GM21737 (cell line): ENCODE measurements around the gene ZNF385C.

Experiments used
- ATAC-seq: cut with Tn5 transposase; IDR thresholded peaks from one replicate; pipeline ENCODE4 v1.9.1; 2021; ENCODE audit warnings: mild to moderate bottlenecking, moderate library complexity; ENCODE audit not compliant: unreplicated experiment

The ZNF385C gene

DNA sequence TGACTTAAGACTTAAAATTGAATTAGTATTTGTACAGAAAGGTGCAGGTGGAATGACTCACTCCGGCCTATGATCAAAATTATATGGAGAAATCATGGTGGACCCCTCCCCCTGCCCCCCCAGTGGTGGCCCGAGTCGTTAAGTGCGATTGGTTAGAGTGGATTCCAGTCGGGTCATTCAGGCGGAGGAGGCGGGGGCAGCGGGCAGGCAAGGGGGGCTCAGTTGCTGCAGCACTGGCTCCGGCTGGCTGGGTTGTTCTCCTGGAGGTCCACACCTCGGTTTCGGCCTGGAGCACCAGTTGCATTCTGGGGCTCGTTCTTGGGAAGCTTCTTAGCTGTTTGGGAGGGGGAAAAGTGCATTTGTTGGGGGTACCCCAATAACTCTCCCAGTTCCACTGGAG, 27.3 kb upstream of the ZNF385C start:
- ATAC-seq: no peak

DNA sequence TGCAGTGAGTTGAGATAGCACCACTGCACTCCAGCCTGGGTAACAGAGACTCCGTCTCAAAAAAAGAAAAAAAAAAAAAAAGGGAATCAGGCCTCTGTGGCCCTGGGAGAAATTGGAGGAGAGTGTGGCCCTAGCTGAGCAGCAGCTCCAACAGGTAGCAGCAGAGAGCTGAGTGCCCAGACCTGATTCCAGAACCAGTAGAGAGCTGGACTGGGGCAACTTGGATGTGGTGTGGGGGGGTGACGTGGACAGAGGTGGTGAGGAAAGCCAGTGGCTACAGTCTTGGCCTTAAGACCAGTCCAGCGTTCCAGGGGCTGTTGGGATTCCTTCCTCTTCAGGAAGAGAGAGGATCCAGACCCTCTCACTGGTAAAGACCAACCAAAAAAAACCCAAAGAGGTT, 26.0 kb upstream of the ZNF385C start:
- ATAC-seq: no peak

DNA sequence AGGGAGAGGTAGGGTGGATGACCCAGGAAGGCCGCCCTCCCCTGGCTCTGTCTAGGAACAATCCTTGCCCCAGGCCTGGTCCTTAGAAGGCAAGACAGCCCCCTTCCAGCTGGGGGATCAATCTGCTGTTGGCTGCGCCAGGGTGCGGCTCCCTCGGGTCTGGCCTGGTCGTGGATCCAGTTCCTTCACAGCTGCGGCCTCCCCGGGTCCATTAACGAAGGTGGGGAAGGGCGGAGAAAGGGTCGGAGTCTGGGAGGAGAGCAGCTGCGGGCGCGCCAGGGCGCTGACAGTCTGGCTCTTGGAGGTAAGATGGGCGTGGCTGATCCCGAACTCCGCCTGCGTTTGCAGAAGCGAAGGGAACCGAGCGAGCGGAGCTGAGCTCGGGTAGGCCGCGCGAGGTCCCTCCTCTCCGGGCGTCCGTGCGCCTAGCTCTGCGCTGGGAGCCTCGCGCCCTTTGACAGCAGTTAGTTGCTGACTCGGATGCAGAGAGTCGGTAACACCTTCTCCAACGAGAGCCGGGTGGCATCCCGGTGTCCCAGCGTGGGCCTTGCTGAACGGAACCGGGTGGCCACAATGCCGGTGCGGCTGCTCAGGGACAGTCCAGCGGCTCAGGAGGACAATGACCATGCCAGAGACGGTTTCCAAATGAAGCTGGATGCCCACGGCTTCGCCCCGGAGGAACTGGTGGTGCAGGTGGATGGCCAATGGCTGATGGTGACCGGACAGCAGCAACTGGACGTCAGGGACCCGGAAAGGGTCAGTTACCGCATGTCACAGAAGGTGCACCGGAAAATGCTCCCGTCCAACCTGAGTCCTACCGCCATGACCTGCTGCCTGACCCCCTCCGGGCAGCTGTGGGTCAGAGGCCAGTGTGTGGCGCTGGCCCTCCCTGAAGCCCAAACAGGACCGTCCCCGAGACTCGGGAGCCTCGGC, 24.4 kb upstream of the ZNF385C start, which contains the start of gene HSPB9:
TSS of gene HSPB9 (plus strand) at position 434 of the 933 bp plus-strand sequence. CDS start at position 481, 47 bp downstream.
- no peak for ATAC-seq

DNA sequence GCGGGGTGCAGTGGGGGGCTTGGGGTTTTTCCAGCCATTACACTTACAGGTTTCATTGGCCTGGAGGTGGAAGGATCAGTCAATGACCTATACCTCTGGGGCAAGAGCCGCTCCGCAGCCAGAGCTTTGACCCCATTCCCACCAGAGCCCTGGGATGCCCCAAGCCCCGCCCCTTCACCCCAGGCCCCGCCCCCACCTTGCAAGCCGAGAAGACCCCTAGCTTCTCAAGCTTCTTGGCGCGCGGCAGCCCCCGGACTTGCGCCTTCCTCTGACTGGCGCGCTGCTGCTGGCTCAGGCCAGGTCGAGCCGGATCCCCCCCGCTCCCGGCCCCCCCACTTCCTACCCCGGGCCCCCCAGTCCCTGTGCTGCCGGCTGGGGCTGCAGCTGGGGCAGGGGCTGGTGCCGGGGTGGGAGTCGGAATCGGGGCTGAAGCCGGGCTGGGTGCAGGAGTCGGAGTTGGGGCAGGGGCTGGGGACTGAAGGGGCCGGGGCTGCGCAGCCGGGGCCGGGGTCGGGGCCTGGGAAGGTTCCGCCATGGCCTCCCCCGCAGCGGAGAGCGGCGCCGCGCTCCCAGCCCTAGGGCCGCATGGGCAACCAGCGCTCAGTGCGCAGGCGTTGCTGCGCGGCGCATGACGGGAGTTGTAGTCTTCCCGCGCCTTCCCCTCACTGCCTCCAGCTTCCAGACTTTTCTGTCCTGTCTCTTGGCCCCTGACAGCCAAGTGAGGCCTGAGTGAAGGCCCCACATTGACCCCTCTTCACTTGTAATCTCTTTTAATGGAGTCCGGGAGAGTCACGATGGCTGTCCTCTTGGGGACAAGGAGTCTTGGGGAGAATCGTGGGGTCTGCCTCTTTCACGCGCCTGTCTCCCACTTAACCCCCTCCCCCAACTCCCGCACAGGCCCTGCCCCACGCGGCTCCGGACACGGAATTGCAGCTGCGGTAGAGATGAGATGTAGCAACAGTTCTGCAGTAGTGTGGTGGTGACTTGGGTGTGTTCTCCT, 22.8 kb upstream of the ZNF385C start, which contains the start of gene KAT2A:
TSS of gene KAT2A (minus strand) at position 598 of the 1,000 bp plus-strand sequence. CDS start at position 535, 63 bp downstream.
- peak; percentile 59 for ATAC-seq

DNA sequence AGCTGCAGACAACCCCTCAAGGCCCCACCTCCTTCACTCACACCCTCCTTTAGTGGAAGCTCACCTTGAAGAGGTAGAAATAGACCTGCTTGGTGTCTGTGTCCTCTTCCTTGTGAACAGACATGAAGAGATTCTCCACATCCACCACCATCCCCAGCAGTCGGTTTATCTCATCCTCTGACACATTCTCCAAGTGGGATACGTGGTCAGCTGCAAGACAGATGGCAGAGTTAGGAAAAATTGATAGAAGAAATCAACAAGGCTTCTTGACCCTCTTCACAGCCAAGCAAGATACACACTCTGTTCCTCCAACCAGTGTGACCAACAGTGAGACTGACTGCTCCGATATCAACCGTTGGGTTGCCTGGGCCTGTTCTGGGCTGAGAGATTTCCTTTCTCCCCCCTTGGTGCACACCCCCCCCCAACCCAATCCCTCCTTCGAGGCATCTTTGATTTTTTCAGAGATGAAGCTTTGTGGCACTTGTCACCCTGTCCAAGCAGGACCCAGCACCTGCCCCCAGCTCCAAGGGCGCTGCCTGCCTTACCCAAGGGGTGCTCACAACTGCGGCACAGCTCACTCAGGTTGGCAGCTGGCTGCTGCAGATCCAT, 22.0 kb upstream of the ZNF385C start:
- ATAC-seq: no peak

DNA sequence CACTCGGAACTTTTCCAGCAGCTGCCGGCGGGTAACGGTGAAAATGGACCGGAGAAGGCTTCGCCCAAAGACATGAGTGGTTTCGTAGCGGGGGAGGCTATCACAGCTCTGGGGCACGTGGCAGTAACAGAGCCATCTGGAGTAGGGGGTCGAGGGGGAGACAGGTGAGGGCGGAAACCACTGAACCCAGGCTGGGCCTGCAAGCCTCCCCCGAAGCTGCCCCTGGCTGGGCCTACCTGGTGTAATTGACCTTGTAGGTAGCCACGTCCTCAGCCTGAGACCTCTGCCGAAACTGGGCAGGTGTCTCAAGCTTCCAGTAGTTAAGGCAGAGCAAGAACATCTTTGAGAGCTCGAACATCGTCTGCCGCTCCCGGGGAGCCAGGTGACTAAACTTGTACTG, 21.0 kb upstream of the ZNF385C start:
- ATAC-seq: no peak

DNA sequence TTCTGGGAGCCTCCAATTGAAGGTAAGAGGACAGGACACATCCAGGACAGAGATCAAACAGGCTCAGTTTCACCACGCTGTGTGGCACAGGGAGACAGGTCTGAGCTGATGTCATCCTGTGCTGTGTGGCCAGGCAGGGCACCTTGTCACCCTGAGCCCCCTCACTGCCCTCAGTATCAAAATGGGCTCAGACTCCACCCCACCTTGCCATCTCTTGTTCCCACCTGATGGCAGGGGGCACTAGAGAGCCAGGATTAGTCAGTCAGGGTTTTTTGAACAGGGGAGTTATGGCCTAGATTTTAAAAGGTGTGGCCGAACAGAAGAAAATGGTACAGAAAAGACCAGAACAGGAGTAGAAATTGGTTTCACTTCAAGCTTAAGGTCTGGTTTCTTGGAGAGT, 20.3 kb upstream of the ZNF385C start:
- ATAC-seq: no peak

DNA sequence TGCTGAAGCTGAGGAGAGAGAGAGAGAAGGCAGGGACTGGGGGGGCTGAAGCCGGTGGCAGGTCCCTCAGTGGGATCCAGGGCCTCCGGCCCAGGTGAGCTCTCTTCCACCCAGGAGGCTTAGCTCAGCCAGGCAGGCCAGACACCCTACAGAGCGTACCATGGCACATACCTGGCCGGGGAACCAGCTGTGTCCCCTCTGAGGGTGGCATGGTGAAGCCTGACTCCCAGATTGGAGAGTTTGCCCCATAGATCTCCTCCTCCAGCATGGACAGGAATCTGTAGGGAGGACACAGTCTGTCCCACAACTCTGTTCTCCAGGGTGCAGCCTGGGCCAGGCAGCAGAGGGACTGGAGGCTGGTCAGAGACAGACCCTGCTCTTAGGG, 19.8 kb upstream of the ZNF385C start:
- ATAC-seq: no peak

DNA sequence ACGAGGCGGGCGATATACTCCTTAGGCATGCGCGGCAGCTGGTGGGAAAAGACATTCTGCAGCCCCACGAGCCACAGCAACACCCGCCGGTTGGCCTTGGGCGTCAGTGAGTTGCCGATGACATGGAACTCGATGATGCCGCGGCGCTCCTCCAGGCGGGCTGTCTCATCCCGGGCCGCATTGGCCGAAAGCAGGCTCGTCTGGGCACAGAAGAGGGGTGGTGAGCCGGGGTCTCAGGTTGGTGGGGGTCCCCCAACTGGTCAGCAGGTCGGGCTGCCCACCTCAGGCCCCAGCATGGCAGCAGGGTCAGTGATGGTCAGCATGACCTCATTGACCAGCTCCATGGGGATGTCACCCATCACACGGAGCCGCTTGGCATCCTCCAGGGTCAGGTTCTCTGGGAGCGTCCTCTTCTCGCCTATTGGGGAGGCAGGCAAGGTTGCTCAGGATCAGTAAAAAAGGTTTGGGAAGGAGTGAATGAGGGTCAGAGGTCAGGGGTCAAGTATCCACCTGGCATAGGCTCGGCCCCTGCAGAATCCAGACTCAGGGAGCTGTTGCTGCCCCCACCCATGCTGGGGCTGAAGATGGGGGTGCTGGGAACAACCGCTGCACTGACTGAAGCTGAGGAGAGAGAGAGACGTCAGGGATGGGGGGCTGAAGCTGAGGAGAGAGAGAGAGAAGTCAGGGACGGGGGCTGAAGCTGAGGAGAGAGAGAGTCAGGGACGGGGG, 19.3 kb upstream of the ZNF385C start:
- ATAC-seq: no peak

DNA sequence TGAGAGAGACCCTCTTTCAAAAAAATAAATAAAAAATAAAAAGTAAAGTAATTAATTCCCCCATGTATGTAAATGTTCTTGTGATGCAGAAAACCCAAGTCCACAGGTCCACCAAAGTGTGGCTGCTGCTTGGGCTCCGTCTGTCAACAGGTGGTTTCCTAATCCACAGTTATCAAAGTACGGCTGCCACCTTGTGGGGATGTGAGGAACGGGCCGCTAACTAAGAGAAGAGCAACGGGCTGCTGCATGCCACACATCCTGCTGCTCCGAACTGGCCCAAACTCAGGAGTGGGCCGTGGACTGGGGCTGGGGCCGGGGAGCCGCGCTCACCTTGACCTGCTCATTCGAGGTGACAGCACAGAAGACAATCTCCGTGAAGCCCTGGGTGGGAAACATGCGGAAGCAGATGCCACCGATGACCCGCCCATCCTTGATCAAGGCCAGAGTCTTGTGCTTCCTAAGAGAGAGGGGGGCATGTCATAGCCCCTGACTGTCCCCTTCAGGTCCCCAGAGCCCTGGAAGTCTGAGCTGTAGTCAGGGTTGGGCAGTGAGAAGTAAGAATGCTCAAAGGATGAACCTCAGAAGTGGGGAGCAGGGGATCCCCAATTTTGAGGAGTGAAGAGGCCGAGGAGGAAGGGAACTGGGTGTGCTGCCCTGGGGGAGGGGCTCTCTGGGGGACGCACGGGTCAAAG, 18.6 kb upstream of the ZNF385C start:
- no peak for ATAC-seq

DNA sequence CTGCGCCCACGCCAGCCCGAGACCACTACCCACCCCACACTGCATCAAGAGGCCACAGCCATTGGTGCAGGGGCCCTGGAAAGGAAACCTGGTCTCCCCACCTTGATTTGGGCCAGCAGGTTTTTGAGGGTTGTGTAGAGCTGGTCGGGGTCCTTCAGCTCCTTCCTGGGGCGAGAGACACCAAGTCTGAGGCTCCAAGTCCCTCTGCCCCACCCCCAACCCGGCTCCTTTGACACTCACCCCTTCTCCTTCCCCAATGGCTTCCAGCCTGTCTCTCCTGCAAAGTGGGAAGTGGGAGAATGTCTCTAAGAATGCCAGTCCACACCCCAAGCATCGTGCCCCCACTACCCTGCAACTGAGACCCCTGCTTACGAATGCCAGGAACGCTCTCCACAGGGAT, 15.8 kb upstream of the ZNF385C start:
- ATAC-seq: no peak

DNA sequence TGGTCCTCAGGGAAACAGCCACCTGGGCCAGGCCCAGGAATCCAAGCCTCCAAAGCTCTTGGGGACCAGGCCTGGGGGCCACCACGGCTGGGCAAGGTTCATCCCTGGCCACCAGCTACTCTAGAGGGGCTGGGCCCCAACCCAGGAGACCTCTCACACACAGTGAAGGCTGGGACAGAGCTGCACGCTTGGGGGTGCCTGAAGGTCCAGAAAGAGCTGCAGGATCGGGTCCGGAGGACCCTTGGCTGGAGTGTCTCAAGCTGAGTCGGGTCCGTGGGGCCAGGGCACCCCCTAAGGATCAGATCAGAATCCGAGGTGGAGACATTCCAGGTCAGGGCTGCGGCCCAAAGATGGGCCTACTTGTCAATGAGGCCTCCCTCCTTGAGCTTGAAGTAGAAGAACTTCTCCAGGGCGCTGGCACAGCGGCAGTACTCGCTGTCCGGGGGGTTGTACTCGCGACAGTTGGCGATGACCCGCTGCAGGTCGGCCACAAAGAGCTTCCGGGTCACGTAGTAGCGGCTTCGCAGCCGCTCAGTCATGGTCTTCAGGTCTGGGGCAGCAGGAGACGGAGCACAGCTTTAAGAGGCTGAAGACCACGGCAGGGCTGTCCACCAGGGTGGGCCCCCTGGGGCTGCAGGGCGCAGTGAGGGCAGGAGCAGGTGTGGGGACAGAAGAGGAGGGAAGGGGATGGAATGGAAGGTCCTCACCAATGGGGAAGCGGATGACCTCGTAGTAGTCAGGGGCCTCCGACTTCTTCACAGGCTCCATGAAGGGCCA, 15.2 kb upstream of the ZNF385C start:
- ATAC-seq: no peak

DNA sequence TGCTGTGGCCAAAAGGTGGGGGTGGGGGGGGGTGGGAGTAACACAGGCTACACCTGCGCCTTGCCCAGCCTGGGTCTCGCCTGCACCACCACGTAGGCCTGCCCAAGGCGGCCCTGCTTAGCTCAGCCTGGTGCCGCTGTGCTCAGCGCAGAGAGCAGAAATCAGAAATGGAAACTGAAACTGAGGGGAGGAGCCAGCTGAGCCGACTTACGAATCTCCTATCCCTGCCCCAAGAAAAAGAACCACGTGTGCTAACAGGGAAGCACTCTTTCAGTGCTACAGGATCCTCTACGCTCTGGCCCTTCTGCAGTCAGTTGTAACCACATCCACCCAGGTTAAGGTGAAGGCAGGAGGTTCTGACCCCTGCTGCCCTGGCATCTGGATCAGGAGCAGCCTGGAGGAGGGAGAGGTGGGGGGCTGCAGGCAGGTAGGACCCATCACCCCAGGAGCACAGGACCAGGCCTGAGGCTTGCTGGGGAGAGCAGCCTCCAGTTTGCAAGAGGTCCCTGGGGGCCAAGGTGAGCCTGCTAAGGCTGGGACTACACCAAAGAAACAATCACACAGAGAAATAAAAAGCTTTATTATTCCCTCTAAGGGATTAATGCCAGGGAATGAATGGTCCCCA, 14.4 kb upstream of the ZNF385C start, which contains the start of gene DHX58:
TSS of gene DHX58 (minus strand) at position 163 of the 625 bp plus-strand sequence. CDS start 822 bp downstream, outside the sequence.
- peak; percentile 45 for ATAC-seq

DNA sequence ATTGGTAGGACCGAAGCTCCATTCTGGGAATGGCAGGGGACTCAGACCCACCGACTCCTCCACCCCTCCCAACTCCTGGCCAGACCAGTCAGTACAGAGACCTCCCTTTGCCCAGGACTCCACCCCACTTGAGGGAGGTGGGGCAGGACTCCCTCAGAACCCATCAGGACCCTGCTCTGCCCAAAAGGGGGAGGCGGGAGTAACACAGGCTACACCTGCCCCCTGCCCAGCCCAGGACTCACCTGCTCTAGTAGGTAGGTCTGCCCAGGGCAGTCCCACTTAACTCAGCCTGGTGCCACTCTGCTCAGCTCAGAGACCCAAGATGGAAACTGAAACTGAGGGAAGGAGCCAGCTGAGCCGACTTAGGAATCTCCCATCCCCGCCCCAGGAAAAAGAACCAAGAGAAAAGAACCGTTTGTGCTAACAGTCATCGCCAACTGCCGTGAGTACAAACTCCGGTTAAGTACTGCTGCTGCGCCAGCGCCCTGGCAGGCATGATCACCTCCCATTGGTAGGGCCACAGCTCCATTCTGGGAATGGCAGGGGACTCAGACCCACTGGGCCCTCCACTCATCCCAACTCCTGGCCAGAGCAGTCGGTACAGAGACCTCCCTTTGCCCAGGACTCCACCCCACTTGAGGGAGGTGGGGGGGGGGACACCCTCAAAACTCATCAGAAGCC, 13.7 kb upstream of the ZNF385C start:
- peak; percentile 2 for ATAC-seq

DNA sequence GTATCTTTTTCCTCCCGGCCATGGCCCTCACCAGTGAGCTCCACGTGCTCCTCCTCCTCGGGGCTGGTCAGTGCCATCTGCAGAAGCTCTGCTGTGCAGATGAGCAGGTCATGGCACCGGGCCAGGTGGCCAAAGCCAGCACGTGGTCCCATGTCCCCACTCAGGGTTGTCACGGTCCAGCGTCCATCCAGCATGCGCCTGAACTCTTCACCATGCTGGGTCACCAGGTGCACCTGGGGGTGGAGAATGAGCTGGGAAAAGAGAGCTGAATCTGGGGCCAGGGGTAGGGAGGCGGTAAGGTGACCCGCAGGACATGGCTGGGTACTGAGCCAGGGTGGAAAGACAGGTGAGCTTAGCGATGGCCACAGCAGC, 13.0 kb upstream of the ZNF385C start:
- no peak for ATAC-seq

DNA sequence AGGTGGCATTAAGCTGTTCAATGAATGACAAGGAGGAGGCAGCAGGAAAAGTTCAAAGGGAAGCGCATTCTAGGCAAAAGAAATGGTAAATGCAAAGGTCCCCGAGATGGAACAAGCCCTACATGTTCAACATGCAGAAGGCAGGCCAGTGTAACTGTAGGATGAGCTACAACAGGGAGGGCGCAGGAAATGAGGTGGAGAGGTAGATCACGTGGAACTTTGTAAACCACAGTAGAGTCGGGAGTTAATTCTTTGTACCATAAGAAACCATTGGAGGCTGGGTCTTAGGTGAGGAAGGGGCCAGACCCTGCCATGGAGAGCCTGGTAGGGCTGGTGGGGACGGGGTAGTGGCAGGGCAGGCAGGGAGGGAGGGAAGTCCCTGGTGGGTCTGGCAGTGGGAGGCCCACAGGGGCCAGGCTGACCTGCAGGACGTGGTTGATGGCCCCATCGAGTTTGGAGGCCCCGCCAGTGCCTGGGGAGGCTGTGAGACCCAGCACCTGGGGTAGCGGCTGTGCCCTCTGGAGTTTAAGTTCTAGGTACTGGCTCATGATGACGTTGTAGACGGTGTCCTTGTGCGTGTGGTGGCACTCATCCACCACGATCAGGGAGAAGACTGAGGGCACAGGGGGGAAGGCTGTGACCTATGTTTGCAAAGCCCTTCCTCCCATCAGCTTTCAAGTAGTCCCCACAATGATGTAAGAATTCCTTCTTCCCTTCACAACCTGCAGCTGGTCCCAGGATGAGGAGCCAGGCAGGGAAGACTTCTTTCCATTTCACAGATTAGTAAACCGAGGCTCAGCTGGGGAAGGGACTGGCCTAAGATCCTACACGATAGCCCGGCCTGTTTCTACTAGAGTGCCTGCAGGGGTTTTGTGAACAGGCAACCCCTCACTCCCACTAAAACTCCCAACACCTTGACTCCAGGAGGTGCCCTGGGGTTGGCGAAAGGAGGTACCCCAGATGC, 12.3 kb upstream of the ZNF385C start:
- ATAC-seq: no peak

DNA sequence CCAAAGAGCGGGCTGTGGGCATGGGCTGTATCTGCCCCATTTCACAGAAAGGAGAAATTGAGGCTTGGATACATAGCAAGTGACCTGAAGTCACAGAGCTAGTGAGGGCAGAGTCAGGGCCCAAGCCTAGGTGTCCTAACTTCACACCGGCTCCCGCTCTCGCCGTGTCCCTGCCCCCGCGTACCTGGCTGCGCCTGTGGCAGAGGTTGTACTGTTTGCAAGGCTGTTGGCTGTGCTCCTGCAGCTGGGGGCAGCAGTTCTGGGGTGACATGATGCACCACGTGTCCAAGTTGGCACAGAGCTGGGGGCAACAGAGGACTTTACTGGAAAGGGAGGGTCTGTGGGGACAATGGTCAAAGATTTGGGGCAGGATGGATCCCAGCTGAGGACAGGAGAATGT, 10.8 kb upstream of the ZNF385C start:
- no peak for ATAC-seq
